Liver (tissue), 3 donors: ENCODE measurements around the gene KSR2.

Source experiments
- ATF3 ChIP-seq: IDR thresholded peaks from 2 replicates; pipeline ENCODE4 v1.6.1; 2016; ENCODE audit warnings: antibody characterized with exemption
- CTCF ChIP-seq: fragments of 150-350 bp; IDR thresholded peaks from 2 replicates; pipeline ENCODE4 v1.5.1; 2017; ENCODE audit warnings: improper control_type of control experiment, low read depth, low read length; ENCODE audit not compliant: missing input control
- GABPA ChIP-seq, 2 donors: IDR thresholded peaks in 1 of 2; conservative IDR thresholded peaks in 1 of 2; 2 replicates each; pipeline ENCODE4 v1.6.1; 2016; ENCODE audit warnings: antibody characterized with exemption in 2 of 2, mild to moderate bottlenecking in 1 of 2, moderate library complexity in 1 of 2
- MAX ChIP-seq: IDR thresholded peaks from 2 replicates; pipeline ENCODE4 v1.6.1; 2016; ENCODE audit warnings: antibody characterized with exemption
- REST ChIP-seq: IDR thresholded peaks from 2 replicates; pipeline ENCODE4 v1.6.1; 2016; ENCODE audit warnings: antibody characterized with exemption, mild to moderate bottlenecking
- TAF1 ChIP-seq: conservative IDR thresholded peaks from 2 replicates; pipeline ENCODE4 v1.6.1; 2016; ENCODE audit warnings: antibody characterized with exemption, mild to moderate bottlenecking
- ZBTB33 ChIP-seq: IDR thresholded peaks from 2 replicates; pipeline ENCODE4 v1.6.1; 2016; ENCODE audit warnings: antibody characterized with exemption
- donor health status: healthy.
- donor health status: healthy.

- TF ChIP-seq CTCF (no peak), ZBTB33 (no peak), GABPA (IDR thresholded peaks at IDR 0.05 in 1 of 2, conservative IDR thresholded peaks at IDR 0.05 in 1 of 2) (no peak), REST (no peak), TAF1 (no peak), ATF3 (no peak), MAX (no peak)
These were observed 556.2 kb downstream of the KSR2 start for GRCh38 chr12:117412465-117413188.
